ENCODE measurements around the gene PBOV1.
"Not testable (repeated sequence)": the region's sequence is repeated elsewhere in the genome, so short reads cannot be mapped to it uniquely, and the experiment has no call there.

PBOV1 gene

GRCh38 chr6:138222901-138223546 is 4.7 kb upstream of the PBOV1 start:
- WGBS (ENCODE audit: extremely low coverage, insufficient coverage, low lambda C conversion rate): no CpG with 5 or more reads among the region's 4 CpGs
- no peaks in the 10 kb centered on the region for H3K4me1 ChIP-seq (ENCODE audit: control insufficient read depth, low read depth, low read length)
- H3K36me3 ChIP-seq (ENCODE audit: control insufficient read depth, insufficient read depth, low read length): no peaks in the 10 kb centered on the region
- H2BK15ac ChIP-seq (replicated peaks; ENCODE audit: low read depth): no peak overlapping the region
- no peak overlapping the region for H2BK120ac ChIP-seq (ENCODE audit: low read depth, low read length)
- no peak overlapping the region for H3K4me2 ChIP-seq (ENCODE audit: low read length)
- H3K27me3 ChIP-seq (ENCODE audit: insufficient read depth, low read length, poor library complexity): no peaks in the 10 kb centered on the region
- no peak overlapping the region for H3K27ac ChIP-seq (ENCODE audit: low read depth, low read length)
- H3K4ac ChIP-seq (ENCODE audit: low read depth, low read length): no peak overlapping the region
- no peak overlapping the region for H3K23ac ChIP-seq (ENCODE audit: low read length)
- DNase-seq: no peak
- H3K79me1 ChIP-seq (ENCODE audit: low read length): no peaks in the 10 kb centered on the region
- no peak overlapping the region for H2BK5ac ChIP-seq (ENCODE audit: low read length)
- no peaks in the 10 kb centered on the region for H3K79me2 ChIP-seq (ENCODE audit: control insufficient read depth, insufficient read depth, low read length)
- no peak overlapping the region for H4K5ac ChIP-seq (ENCODE audit: low read length)
- H3K4me3 ChIP-seq (ENCODE audit: low read length): no peak overlapping the region
- H4K8ac ChIP-seq (ENCODE audit: low read depth, low read length): no peak overlapping the region
- H3K9ac ChIP-seq (ENCODE audit: low read length): no peak overlapping the region
- H3K56ac ChIP-seq (ENCODE audit: low read length): no peak overlapping the region
- no peak overlapping the region for H2AK5ac ChIP-seq (ENCODE audit: low read length)
- no peak overlapping the region for H3K18ac ChIP-seq (ENCODE audit: low read length)

GRCh38 chr6:138219901-138220300 is 1.6 kb upstream of the PBOV1 start:
- no peak overlapping the region for H3K4me2 ChIP-seq (ENCODE audit: low read length)
- WGBS (ENCODE audit: extremely low coverage, insufficient coverage, low lambda C conversion rate): no CpG with 5 or more reads among the region's 4 CpGs

GRCh38 chr6:138219398-138219797 is 1.1 kb upstream of the PBOV1 start:
- H3K27ac ChIP-seq (ENCODE audit: low read depth, low read length): no peak overlapping the region
- DNase-seq: no peak
- H3K79me2 ChIP-seq (ENCODE audit: control insufficient read depth, insufficient read depth, low read length): no peaks in the 10 kb centered on the region
- H3K4me1 ChIP-seq (ENCODE audit: control insufficient read depth, low read depth, low read length): no peaks in the 10 kb centered on the region
- no peak overlapping the region for H3K4me2 ChIP-seq (ENCODE audit: low read length)
- H3K9ac ChIP-seq (ENCODE audit: low read length): no peak overlapping the region
- H3K4ac ChIP-seq (ENCODE audit: low read depth, low read length): no peak overlapping the region
- H3K36me3 ChIP-seq (ENCODE audit: control insufficient read depth, insufficient read depth, low read length): no peaks in the 10 kb centered on the region
- H3K56ac ChIP-seq (ENCODE audit: low read length): no peak overlapping the region
- H2BK120ac ChIP-seq (ENCODE audit: low read depth, low read length): no peak overlapping the region
- H3K79me1 ChIP-seq (ENCODE audit: low read length): no peaks in the 10 kb centered on the region
- no peak overlapping the region for H2BK15ac ChIP-seq (replicated peaks; ENCODE audit: low read depth)
- H4K8ac ChIP-seq (ENCODE audit: low read depth, low read length): no peak overlapping the region
- H3K18ac ChIP-seq (ENCODE audit: low read length): no peak overlapping the region
- H3K23ac ChIP-seq (ENCODE audit: low read length): no peak overlapping the region
- H3K27me3 ChIP-seq (ENCODE audit: insufficient read depth, low read length, poor library complexity): no peaks in the 10 kb centered on the region
- 100% methylated on average over 1 of the region's 3 CpGs for WGBS (ENCODE audit: extremely low coverage, insufficient coverage, low lambda C conversion rate)
- H2AK5ac ChIP-seq (ENCODE audit: low read length): no peak overlapping the region
- H3K4me3 ChIP-seq (ENCODE audit: low read length): no peak overlapping the region
- H4K5ac ChIP-seq (ENCODE audit: low read length): no peak overlapping the region
- no peak overlapping the region for H2BK5ac ChIP-seq (ENCODE audit: low read length)

More at GRCh38 chr6:138219901-138220300, 1.6 kb upstream of the PBOV1 start:
- no peak for DNase-seq
- no peak overlapping the region for H2BK120ac ChIP-seq (ENCODE audit: low read depth, low read length)
- H3K27me3 ChIP-seq (ENCODE audit: insufficient read depth, low read length, poor library complexity): no peaks in the 10 kb centered on the region
- H2AK5ac ChIP-seq (ENCODE audit: low read length): no peak overlapping the region
- H3K79me1 ChIP-seq (ENCODE audit: low read length): no peaks in the 10 kb centered on the region
- no peaks in the 10 kb centered on the region for H3K79me2 ChIP-seq (ENCODE audit: control insufficient read depth, insufficient read depth, low read length)
- H3K4ac ChIP-seq (ENCODE audit: low read depth, low read length): no peak overlapping the region
- no peaks in the 10 kb centered on the region for H3K36me3 ChIP-seq (ENCODE audit: control insufficient read depth, insufficient read depth, low read length)
- no peak overlapping the region for H3K9ac ChIP-seq (ENCODE audit: low read length)
- H3K4me3 ChIP-seq (ENCODE audit: low read length): no peak overlapping the region
- H2BK5ac ChIP-seq (ENCODE audit: low read length): no peak overlapping the region
- H3K56ac ChIP-seq (ENCODE audit: low read length): no peak overlapping the region
- H4K8ac ChIP-seq (ENCODE audit: low read depth, low read length): no peak overlapping the region
- no peak overlapping the region for H3K23ac ChIP-seq (ENCODE audit: low read length)
- no peak overlapping the region for H3K18ac ChIP-seq (ENCODE audit: low read length)
- no peaks in the 10 kb centered on the region for H3K4me1 ChIP-seq (ENCODE audit: control insufficient read depth, low read depth, low read length)
- no peak overlapping the region for H2BK15ac ChIP-seq (replicated peaks; ENCODE audit: low read depth)
- H3K27ac ChIP-seq (ENCODE audit: low read depth, low read length): no peak overlapping the region
- H4K5ac ChIP-seq (ENCODE audit: low read length): no peak overlapping the region

GRCh38 chr6:138215093-138215782 is 3.1 kb downstream of the PBOV1 start:
- Histone ChIP-seq H3K36me3 (ENCODE audit: control insufficient read depth, insufficient read depth, low read length) (no peaks in the 10 kb centered on the region), H3K27me3 (ENCODE audit: insufficient read depth, low read length, poor library complexity) (no peaks in the 10 kb centered on the region), H3K79me1 (ENCODE audit: low read length) (no peaks in the 10 kb centered on the region), H3K27ac (ENCODE audit: low read depth, low read length) (no peak overlapping the region), H4K5ac (ENCODE audit: low read length) (no peak overlapping the region), H3K9ac (ENCODE audit: low read length) (no peak overlapping the region), H3K4me1 (ENCODE audit: control insufficient read depth, low read depth, low read length) (no peaks in the 10 kb centered on the region), H3K4me3 (ENCODE audit: low read length) (no peak overlapping the region), H3K23ac (ENCODE audit: low read length) (no peak overlapping the region), H2BK5ac (ENCODE audit: low read length) (no peak overlapping the region), H3K56ac (ENCODE audit: low read length) (no peak overlapping the region), H2BK15ac (replicated peaks; ENCODE audit: low read depth) (no peak overlapping the region), H3K4me2 (ENCODE audit: low read length) (no peak overlapping the region), H4K8ac (ENCODE audit: low read depth, low read length) (no peak overlapping the region), H3K18ac (ENCODE audit: low read length) (no peak overlapping the region), H2BK120ac (ENCODE audit: low read depth, low read length) (no peak overlapping the region), H3K4ac (ENCODE audit: low read depth, low read length) (no peak overlapping the region), H2AK5ac (ENCODE audit: low read length) (no peak overlapping the region), H3K79me2 (ENCODE audit: control insufficient read depth, insufficient read depth, low read length) (no peaks in the 10 kb centered on the region)
- WGBS (ENCODE audit: extremely low coverage, insufficient coverage, low lambda C conversion rate): no CpG with 5 or more reads among the region's 7 CpGs
- no peak for DNase-seq

GRCh38 chr6:138212530-138212929 is 5.8 kb downstream of the PBOV1 start:
- H3K27ac ChIP-seq (ENCODE audit: low read depth, low read length); H3K36me3 ChIP-seq (ENCODE audit: control insufficient read depth, insufficient read depth, low read length); H3K4ac ChIP-seq (ENCODE audit: low read depth, low read length); H2AK5ac ChIP-seq (ENCODE audit: low read length); H3K27me3 ChIP-seq (ENCODE audit: insufficient read depth, low read length, poor library complexity); H3K23ac ChIP-seq (ENCODE audit: low read length); H3K4me3 ChIP-seq (ENCODE audit: low read length); H2BK15ac ChIP-seq (replicated peaks; ENCODE audit: low read depth); H4K8ac ChIP-seq (ENCODE audit: low read depth, low read length); DNase-seq; H3K18ac ChIP-seq (ENCODE audit: low read length); H3K4me2 ChIP-seq (ENCODE audit: low read length); H3K79me1 ChIP-seq (ENCODE audit: low read length); H4K5ac ChIP-seq (ENCODE audit: low read length); H3K9ac ChIP-seq (ENCODE audit: low read length); H3K56ac ChIP-seq (ENCODE audit: low read length); H3K79me2 ChIP-seq (ENCODE audit: control insufficient read depth, insufficient read depth, low read length); H2BK120ac ChIP-seq (ENCODE audit: low read depth, low read length); H2BK5ac ChIP-seq (ENCODE audit: low read length); H3K4me1 ChIP-seq (ENCODE audit: control insufficient read depth, low read depth, low read length): not testable (repeated sequence)
- WGBS (ENCODE audit: extremely low coverage, insufficient coverage, low lambda C conversion rate): no CpG with 5 or more reads among the region's 2 CpGs
